ENCODE data around the gene EML1.

EML1 gene, protein sequence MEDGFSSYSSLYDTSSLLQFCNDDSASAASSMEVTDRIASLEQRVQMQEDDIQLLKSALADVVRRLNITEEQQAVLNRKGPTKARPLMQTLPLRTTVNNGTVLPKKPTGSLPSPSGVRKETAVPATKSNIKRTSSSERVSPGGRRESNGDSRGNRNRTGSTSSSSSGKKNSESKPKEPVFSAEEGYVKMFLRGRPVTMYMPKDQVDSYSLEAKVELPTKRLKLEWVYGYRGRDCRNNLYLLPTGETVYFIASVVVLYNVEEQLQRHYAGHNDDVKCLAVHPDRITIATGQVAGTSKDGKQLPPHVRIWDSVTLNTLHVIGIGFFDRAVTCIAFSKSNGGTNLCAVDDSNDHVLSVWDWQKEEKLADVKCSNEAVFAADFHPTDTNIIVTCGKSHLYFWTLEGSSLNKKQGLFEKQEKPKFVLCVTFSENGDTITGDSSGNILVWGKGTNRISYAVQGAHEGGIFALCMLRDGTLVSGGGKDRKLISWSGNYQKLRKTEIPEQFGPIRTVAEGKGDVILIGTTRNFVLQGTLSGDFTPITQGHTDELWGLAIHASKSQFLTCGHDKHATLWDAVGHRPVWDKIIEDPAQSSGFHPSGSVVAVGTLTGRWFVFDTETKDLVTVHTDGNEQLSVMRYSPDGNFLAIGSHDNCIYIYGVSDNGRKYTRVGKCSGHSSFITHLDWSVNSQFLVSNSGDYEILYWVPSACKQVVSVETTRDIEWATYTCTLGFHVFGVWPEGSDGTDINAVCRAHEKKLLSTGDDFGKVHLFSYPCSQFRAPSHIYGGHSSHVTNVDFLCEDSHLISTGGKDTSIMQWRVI

DNA sequence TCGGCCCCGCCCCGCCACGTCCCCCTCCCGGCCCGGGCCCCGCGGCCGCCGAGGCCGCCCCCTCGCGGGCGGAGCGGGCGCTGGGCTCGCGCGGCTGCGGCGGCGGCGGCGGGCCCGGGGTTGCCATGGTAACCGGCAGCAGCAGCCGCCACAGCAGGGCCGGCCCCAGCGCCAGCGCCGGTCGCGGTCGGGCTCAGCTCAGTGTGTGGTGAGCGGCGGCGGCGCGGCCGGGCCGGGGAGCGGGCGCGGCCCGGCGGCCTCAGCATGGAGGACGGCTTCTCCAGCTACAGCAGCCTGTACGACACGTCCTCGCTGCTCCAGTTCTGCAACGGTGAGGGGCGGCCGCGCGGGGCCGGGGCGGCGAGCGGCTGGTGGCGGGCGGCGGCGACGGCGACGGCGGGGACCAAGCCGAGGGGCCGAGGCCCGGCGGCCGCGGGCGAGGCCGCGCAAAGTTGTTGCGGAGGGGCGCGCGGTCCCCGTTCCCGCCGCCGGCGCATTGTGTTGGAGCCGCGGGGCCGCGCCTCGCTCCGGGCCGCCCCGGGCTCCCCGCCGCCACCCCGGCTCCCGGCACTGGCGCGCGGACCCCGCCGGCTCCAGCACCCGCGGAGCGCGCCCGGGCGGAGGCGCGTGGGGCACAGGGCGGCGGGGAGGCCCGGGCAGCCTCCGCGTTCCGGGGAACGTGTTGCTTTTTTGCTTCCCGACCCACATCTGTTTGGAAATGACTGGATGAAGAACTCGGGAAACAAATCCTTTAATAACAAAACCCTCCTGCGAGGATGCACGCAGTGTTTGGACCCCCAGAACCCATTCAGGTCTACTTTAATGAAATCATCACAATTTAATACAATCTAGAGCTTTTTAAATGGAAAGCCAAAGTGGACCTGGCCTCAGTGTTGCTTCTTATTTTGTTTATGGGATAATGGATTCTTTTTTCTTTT is at the start of gene EML1:
Gene EML1 (plus strand): TSS at position 201 of the 938 bp plus-strand sequence. CDS start 64 bp downstream, at position 265.
- DNase-seq, result no peak

DNA sequence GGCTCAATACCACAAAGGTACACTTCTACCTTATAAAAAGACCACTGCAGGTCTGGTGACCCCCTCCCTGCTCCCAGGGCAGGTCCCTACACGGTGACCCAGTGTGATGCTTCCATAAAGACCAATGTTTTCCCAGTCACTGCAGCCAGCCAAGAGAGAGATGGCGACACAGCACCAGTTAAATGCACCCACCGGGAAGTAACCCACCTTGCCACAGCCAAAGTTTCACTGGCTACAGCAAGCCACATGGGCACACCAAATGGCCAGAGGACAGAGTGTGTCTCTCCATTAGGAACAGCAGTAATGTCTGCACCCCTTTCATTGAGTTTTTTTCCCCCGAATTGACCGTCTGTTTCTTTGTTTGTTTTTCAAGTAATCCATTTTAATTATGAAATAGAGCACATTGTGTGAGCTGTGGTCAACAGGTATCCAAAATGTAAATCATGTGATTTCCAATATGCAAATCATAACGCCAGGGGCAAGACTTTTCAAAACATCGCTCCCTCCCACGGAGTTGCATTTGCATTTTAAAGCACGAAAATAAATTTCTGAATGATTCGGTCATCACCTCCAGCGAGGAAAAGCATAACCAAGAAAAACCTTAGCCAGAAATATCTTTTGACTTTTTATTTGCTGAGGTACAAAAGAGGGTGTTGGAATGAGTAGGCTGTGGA is 48.9 kb upstream of the EML1 start:
- DNase-seq, result no peak

DNA sequence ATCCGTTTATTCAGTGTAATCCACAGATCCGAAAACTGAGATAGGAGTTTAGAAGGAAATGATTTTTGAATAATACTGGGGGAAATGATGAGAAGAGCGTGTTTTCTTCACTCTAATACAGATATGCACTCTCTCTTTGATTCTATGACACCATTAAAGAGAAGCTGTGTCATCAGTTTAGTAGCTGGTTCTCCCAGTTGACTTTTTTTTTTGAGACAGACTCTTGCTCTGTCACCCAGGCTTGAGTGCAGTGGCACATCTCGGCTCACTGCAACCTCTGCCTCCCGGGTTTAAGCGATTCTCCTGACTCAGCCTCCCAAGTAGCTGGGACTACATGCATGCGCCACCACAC is 48.4 kb upstream of the EML1 start:
- no peak for DNase-seq

DNA sequence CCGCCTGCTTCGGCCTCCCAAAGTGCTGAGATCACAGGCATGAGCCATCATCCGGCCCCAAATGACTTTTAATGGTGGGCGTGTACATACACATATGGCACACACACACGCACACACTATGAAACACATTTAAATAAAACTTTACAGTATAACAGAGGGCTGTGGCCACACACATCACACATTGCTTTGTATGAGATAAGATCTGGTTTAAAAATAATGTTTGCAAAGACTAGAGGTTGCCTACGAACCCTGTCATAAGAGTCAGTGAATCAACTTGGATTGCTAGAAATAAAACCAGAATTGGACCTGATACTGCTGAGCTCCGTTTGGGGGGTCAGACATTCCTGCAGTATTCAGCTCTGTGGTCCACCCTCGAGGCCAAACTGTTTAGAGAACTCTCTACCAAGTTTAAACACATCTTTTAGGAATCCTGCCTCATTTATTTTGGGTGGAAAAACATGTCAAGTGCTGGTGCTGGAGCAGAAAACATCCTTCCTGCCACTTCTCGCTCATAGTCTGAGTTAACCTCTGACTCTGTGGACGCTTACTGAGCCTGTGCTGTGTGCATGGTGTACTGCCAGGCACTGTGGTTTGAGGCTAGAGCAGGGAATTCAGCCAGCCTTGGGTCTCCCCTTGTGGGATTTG is 47.8 kb upstream of the EML1 start:
- DNase-seq, result no peak

DNA sequence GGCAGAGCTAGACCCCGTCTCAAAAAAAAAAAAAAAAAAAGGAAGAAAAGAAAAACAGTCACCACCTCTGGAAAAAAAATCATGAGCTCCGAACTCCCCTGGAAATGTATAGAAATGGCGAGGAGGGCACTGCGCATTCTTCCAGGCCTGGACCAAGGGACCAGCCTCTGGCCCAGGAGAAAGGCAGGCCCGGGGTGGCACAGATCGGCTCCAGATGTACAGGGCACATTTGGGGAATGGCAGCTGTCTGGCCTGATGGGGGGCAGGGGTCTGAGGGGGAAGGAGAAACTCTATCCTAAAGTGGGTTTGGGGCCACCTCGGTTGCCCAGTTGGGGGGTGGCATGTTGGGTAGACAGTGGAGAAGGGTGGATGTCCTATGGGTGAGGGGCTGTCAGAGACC is 46.0 kb upstream of the EML1 start:
- DNase-seq, result no peak

DNA sequence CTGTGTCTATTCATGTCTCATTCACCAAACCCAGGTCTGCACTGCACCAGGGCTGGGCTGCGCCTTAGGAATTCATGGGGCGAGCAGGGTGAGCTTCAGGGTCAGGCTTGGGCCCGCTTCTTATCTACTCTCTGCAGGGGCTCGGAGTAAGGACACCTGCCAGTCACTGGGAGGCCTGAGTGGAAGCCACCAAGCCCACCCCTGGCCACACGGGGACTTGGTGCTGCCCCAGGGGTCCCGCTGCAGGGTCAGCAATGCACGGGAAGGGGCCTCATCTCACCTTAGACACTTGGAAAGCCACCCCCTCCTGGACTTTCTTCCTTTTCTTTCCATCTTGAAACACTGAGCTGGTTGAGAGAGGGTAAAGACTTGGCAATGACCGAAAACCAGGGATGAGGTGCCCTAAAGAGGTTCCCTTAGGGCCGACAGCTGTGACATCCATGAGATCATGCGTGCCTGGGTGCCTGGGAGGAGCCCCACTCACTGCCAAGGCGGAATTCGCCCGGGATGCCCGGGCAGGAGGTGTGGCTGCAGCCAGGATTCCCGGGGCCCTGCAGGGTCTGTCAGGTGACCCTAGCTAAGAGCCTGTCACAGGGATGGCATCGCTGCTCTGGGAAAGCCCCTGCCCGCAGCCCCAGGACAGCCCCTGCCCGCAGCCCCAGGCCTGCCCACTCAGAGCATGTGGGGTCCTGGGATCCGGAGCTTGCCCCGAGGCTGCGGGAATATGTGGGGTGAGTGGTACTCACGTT is 45.5 kb upstream of the EML1 start:
- DNase-seq, result no peak

DNA sequence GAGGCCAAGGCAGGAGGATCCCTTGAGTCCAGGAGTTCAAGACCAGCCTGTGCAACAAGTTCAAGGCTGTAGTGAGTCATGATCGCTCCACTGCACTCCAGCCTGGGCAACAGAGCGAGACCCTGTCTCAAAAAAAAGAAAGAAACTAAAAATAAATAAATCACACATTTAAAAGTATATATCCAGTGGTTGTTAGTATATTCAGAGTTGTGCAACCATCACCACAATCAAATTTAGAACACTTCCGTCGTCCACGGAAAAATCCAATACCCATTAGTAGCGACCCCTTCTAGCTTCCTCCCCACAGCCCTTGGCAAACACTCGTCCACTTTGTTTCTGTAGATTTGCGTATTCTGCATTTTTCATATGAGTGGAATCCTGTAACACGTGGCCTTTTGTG is 44.7 kb upstream of the EML1 start:
- DNase-seq, result no peak

DNA sequence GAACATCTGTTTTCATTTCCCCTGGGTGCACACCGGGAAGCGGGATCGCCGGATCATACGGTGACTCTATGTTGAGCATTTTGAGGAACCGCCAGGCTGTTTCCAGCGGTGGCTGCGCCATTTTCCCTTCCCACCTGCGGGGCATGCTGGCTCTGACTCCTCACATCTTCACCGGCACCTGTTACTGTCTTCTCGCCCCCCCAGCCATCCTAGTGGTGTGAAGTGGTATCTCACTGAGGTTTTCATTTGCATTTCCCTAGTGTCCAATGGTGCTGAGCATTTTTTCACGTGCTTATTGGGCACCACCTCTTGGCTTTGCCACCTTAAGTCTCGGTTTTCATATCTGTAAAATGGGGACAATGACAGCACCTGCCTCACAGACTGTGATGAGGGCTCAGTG is 44.1 kb upstream of the EML1 start:
- no peak for DNase-seq

DNA sequence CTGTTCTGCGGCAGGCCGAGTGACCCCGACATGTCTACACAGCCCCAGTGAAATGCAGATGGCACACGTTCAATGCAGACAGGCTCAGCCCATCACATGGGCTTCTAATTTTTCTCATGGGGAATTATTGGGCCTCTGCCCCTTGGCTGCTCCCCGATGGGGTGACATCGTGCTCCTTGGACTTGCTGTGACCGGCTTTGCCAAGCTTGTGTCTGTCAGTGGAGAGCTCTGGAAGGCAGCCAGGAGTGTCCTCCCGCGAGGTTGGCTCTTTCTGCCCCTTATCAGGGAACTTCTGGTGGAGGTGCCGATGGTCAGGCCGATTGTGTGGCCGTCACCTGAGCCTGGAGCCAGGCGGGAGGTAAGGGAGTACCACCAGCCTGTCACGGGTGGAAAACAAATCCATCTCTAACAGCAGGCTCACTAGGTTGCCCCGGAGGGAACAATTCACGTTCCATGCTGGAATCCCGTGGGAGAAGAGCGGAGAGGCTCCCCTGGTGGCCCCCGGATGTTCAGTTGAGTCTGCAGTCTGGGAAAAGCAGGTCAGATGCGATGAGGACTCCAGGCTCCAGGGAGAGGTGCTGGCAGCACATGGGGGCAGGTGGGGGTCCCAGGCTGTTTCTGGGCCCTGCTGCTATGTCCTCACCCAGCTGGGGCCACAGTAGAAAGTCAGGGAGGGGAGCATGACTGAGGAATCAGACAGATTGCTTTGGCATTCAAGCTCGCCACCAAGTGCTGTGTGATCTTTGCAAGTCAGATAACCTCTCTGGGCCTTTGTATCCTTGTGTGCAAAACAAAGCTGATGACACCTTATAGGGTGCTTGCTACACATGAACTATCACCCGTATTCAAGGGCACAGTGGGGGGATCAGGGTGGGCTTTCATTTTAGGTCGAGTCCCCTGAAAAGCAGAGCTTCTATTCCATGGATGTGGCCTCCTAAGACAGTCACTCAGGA is 43.2 kb upstream of the EML1 start:
- no peak for DNase-seq

DNA sequence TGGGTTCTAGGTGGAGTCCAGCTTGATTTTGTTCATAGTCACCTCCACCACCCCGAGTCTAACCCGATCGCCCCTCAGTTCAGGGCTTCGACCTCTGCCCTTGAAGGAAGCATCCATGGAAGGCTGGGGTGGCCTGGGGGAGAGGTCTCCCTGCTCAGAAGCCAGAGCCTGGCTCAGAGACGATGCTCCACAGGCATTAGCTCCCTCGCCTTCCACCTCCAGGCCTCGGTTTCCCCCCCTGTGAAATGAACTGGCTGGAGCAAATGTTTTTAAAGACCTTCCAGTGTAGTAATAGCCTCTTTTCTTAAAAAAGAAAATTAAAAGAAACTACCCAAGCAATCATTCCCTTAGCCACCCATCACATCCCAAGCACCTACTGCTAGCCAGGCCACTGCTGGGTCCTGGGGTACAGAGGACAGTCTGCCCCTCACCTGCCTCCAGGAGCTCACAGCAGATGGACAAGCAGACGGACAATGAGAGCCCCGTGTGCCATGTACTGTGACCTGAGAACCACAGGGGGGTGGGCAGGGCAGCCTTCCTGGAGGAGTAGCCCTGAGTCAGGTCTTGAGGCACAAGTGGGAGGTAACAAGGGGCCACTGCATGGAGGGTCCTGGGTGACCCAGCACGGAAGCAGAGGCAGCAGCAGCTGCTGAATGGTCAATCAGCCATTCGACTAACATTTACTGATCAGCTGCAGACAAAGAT is 42.3 kb upstream of the EML1 start:
- DNase-seq, result no peak

DNA sequence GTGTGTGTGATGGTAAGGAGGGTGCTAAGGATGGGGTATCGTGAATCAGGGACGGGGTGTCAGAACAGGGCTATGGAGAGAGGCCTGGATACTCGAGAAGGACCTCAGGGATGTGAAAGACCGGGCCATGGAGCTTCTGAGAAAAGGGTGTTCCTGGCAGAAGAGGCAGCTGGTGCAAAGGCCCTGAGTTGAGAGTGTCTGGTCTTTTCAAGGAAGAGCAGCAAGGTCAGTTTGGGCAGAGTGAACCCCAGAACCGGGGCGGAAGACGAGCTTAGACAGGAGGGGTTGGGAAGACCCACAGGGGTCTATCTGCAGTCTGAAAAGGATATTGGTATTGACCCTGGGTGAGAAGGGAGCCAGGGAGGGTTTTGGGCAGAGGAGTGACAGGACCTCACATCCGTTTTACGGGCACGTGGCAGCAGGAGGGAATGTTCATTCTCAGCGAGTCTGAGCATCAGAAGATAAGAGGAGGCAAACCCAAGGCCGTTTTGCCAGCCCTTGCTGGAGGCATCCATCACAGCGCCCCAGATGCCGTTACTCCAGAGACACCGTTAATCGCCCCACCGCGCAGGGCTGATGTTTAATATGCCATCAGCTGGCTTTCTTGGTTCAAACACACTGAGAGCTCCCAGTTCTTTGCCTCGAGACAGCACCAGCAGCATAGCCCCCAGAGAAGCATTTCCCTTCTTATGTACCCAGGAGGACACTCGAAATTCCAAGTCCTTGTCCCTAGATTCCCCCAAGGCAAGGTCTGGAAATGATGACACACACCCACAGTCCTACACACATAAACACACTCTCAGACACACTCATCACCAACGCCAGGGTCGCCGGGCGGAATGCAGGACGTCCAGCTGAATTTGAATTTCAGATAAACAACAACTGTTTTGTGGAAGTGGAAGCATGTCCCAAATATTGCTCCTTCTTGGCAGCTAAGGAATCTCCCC is 41.4 kb upstream of the EML1 start:
- no peak for DNase-seq

DNA sequence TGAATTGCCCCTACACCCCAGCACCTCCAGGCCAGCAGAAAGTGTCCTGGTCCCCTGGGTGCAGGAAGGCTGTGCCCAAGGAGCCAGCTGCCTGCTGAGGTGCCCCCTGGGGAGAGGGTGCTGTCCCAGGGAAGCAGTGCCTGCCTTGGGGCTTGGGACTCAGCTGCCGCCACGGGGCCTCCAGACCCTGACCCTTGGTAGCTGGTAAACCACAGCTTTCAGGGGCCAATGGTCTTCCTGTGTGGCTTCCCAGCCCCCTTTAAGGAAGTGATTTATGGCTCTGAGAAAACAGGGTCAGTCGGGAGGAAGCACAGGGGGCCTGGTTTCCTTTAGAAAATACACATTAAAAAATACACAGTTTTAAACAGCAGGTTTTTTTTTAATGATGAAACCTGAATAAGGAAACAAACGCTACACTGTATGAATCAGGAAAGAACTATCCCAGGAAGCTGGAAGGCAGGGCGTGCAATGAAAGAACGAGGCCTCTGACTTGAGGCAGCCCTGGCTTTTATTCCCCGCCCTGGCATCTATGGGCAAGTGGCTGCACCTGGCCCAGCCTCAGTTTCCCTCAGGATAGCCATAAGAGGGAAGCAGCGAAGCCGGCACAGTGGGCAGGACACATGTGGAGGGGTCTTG is 40.6 kb upstream of the EML1 start:
- no peak for DNase-seq

DNA sequence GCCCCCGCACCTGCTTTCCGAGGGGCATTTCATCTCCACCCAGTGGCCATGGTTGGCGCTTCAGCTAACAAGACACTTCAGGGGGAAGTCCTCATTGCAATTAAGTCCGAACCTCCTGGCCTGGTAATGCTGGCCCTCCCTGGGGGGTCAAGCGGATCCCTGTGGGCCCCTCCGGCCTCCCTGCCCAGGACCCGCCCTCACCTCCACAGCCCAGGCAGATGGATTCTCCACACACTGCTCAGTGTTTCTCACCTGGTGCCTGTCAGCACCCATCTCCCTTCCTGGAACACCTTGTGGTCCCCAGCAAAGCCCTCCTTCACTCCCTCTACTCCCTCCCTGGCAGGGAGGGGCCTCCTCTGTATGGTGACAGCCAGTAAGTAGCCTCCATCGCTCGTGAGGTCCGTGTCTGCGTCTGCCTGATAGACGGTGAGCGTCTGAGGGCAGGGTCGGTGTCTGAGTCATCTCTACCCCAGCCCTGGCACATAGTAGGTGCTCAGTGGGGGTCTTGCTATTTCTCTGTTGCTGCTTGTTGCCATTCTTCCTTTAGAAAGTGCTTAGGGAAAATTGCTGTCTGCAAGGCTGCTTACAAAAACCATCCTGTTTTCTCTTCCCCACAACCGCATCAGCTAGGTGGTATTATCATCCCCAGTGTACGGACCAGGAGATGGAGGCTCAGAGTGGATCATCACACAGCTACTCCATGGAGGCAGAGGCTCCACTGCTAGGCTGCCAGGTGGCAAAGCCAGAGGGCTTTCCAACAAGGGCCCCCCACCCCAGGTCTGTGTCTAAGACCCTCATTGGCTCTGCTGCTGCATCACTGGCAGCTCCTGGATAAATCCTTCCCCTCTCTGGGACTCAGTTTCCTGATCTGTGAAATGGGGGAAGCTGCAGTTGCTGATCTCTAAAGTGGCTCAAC is 39.7 kb upstream of the EML1 start:
- no peak for DNase-seq

DNA sequence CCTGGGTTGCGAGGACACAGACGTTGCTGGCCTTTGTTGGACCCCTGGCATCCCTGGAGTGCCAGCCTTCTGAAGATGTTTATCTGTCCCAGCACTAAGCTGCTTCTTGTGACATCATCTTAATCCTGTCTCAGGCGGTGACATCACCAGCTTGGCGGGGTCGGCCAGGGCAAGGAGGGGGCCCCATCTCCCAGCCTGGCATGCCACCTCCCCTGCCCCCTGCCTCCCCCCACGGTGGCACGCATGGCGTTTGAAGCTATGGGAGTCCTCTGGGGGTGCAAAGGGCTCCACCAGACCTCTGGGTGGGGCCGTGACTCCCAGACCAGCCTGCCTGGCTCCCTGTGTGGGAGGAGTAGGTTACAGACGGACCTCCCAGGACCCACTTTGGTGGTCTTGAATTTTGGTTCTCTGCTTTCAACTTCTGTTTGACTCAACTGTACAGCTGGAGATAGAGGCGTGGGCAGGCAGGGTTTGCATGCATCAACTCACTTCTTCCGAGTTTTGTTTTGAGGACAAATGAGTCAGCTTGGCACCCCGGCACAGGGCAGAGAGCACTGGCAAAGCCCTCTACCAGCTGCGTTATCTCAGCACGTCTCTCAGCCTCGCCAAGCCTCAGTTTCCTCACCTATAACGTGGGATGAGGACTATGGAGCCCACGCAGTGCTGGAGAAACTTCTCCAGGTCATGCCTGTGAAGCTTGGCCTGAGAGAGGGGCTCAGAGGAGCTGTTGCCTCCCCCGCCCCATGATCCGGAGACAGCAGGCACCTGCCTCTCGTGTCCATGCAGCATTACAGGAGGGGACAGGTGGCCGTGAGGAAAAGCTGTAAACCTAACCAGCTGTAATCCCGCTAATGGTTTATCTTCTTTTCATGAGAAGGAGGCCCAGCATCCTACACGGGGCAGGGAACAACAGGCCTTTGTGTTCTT is 38.8 kb upstream of the EML1 start:
- DNase-seq, result no peak

DNA sequence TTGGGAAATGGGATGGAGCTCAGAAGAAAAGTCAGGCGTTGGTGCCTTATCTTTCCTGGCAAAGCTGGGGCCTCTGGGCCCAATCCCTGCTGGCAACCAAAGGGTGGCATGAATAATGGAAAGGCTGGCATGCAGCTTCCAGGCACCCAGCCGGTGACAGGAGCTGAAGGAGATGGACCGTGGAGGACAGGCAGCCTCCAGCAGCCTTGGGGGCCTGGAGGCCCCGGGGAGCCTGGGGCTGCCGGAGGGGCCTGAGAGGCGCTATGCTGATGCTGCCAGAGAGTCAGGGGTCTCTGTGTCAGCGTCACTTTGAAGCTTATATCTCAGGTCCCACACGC is 38.2 kb upstream of the EML1 start:
- no peak for DNase-seq

All from cortex of kidney (tissue), 1 donor.